ENCODE measurements around the gene KSR1.

Gene KSR1

DNA sequence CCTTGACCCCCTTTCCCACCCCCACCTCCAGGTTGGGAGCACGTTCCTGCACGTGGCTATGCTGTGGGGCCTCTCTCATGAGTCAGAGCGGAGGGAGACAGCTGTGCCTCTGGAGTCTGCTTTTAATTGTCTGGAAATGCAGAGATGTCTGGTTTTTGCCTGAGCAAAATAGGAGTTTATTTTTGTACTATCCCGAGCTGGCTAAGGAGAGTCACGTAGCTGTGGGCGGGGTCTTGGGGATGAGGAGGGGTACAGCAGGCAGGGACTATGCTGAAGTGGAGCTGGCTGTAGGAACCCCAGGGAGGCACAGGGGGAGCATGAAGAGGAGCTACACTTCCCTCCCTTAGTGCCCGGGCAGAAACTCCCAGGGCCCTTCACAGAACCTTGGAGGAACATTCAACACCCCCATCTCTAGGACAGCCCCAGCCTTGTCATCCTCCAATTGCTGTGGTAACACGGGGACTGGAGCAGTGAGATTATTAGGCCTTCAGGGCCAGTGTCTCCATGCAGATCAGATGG is 130.0 kb downstream of the KSR1 start:
- Histone ChIP-seq H4K20me1 (ENCODE audit: insufficient read depth) (no peaks in the 10 kb centered on the region), H3K79me2 (ENCODE audit: insufficient read depth, low read depth) (no peaks in the 10 kb centered on the region), H3K4me1 (ENCODE audit: low read depth, poor library complexity, severe bottlenecking) (no peaks in the 10 kb centered on the region), H3K9ac (no peak overlapping the region), H3K27ac (no peak overlapping the region), H2AFZ (ENCODE audit: low read depth) (no peak overlapping the region), H3K4me2 (no peak overlapping the region), H3K36me3 (ENCODE audit: insufficient read depth) (no peaks in the 10 kb centered on the region), H3K27me3 (ENCODE audit: insufficient read depth, low read depth) (no peaks in the 10 kb centered on the region), H3K4me3 (IDR thresholded peaks at IDR 0.05; ENCODE audit: insufficient read depth, low read depth, low read length) (no peak overlapping the region)
- TF ChIP-seq, protein P1, sequence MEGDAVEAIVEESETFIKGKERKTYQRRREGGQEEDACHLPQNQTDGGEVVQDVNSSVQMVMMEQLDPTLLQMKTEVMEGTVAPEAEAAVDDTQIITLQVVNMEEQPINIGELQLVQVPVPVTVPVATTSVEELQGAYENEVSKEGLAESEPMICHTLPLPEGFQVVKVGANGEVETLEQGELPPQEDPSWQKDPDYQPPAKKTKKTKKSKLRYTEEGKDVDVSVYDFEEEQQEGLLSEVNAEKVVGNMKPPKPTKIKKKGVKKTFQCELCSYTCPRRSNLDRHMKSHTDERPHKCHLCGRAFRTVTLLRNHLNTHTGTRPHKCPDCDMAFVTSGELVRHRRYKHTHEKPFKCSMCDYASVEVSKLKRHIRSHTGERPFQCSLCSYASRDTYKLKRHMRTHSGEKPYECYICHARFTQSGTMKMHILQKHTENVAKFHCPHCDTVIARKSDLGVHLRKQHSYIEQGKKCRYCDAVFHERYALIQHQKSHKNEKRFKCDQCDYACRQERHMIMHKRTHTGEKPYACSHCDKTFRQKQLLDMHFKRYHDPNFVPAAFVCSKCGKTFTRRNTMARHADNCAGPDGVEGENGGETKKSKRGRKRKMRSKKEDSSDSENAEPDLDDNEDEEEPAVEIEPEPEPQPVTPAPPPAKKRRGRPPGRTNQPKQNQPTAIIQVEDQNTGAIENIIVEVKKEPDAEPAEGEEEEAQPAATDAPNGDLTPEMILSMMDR (conservative IDR thresholded peaks at IDR 0.05; ENCODE audit: low read depth, low read length) = no peak

DNA sequence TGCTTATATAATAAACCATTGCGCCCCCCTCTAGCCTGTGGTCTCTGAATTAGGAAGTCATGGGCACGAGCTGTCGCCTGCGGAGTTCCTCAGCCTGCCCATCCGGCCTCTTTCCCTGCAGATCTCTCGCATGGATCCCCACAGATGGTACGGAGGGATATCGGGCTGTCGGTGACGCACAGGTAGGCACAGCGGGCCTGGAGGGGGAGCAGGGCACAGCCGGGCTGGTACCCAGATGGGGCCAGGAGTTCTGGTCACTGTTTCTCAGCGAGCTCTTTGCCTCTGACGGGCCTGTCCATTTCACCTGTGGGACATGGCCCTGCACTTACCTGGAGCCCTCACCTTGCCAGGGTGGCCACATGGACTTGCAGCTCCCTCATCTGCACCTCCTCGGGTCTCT is 132.1 kb downstream of the KSR1 start:
- Histone ChIP-seq H3K79me2 (ENCODE audit: insufficient read depth, low read depth) (no peaks in the 10 kb centered on the region), H2AFZ (ENCODE audit: low read depth) (no peak overlapping the region), H3K27ac (no peak overlapping the region), H3K36me3 (ENCODE audit: insufficient read depth) (no peaks in the 10 kb centered on the region), H4K20me1 (ENCODE audit: insufficient read depth) (no peaks in the 10 kb centered on the region), H3K4me1 (ENCODE audit: low read depth, poor library complexity, severe bottlenecking) (no peaks in the 10 kb centered on the region), H3K9ac (no peak overlapping the region), H3K4me3 (IDR thresholded peaks at IDR 0.05; ENCODE audit: insufficient read depth, low read depth, low read length) (no peak overlapping the region), H3K4me2 (no peak overlapping the region), H3K27me3 (ENCODE audit: insufficient read depth, low read depth) (no peaks in the 10 kb centered on the region)
- TF ChIP-seq, protein P1 (conservative IDR thresholded peaks at IDR 0.05; ENCODE audit: low read depth, low read length) = no peak

DNA sequence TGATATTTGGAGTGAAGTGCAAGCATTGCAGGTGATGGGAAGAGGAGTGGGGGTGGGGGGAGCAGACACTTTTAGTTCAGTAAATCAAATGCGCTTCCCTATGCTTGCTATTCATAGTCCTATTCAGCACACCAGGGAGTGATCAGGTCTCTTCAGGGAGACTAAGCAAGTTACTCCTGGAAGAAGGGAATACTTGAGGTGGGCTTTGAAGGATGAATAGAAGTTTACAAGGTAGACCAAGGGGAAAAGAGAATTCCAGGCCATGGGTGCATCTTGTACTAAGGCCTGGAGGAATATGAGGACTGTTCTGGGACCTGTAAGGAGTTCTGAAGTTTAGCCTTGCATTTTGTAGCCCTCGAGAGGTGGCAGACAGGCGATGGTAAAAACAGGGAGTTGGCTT is 134.6 kb downstream of the KSR1 start:
- Histone ChIP-seq H3K4me1 (ENCODE audit: low read depth, poor library complexity, severe bottlenecking) (no peaks in the 10 kb centered on the region), H4K20me1 (ENCODE audit: insufficient read depth) (no peaks in the 10 kb centered on the region), H3K27me3 (ENCODE audit: insufficient read depth, low read depth) (no peaks in the 10 kb centered on the region), H3K36me3 (ENCODE audit: insufficient read depth) (no peaks in the 10 kb centered on the region), H2AFZ (ENCODE audit: low read depth) (no peak overlapping the region), H3K9ac (no peak overlapping the region), H3K4me2 (no peak overlapping the region), H3K79me2 (ENCODE audit: insufficient read depth, low read depth) (no peaks in the 10 kb centered on the region), H3K27ac (no peak overlapping the region), H3K4me3 (IDR thresholded peaks at IDR 0.05; ENCODE audit: insufficient read depth, low read depth, low read length) (no peak overlapping the region)
- TF ChIP-seq, protein P1 (conservative IDR thresholded peaks at IDR 0.05; ENCODE audit: low read depth, low read length) = no peak

DNA sequence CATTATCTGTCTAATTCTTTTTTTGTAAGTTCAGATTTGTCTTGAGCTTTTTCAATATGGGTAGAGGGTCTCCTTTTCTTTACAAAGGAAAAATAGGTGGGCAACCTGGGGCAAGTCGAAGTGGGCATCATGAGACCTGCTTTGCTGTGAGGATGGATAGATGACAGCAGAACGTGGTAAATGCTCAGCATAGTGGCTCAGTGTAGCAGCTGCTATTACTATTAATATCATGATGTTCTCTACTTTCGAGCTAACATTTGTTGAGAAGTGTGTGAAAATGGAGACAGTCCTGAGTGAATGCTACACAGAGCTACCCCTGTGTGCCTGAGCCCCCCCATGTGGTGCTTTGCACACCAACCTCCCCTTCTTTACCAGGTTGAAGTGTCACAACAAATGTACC is 135.7 kb downstream of the KSR1 start:
- Histone ChIP-seq H3K4me2 (no peak overlapping the region), H3K79me2 (ENCODE audit: insufficient read depth, low read depth) (no peaks in the 10 kb centered on the region), H3K9ac (no peak overlapping the region), H3K27ac (no peak overlapping the region), H3K4me3 (IDR thresholded peaks at IDR 0.05; ENCODE audit: insufficient read depth, low read depth, low read length) (no peak overlapping the region), H3K36me3 (ENCODE audit: insufficient read depth) (no peaks in the 10 kb centered on the region), H3K4me1 (ENCODE audit: low read depth, poor library complexity, severe bottlenecking) (no peaks in the 10 kb centered on the region), H4K20me1 (ENCODE audit: insufficient read depth) (no peaks in the 10 kb centered on the region), H3K27me3 (ENCODE audit: insufficient read depth, low read depth) (no peaks in the 10 kb centered on the region), H2AFZ (ENCODE audit: low read depth) (no peak overlapping the region)
- TF ChIP-seq, protein P1 (conservative IDR thresholded peaks at IDR 0.05; ENCODE audit: low read depth, low read length) = no peak
